Kidney tubule cell (primary cell): ENCODE measurements around the gene IFNL1.
"Not testable (repeated sequence)": the region's sequence is repeated elsewhere in the genome, so short reads cannot be mapped to it uniquely, and the experiment has no call there.

Experiments used
- DNase-seq: peaks from one replicate; pipeline ENCODE4 v3.0.0-alpha.2; 2018; ENCODE audit warnings: low spot score

The IFNL1 gene

GRCh38 chr19:39308531-39309304, 12.5 kb downstream of the IFNL1 start:
- no peak for DNase-seq

GRCh38 chr19:39309305-39309670, 13.1 kb downstream of the IFNL1 start:
- DNase-seq = not testable (repeated sequence)

- DNase-seq = no peak
Observed at GRCh38 chr19:39310558-39311311, 14.5 kb downstream of the IFNL1 start.

- DNase-seq = no peak
Observed at GRCh38 chr19:39314016-39314728, 18.0 kb downstream of the IFNL1 start.

- no peak for DNase-seq
Observed at GRCh38 chr19:39315933-39316332, 19.7 kb downstream of the IFNL1 start.

- no peak for DNase-seq
Observed at GRCh38 chr19:39316627-39317321, 20.6 kb downstream of the IFNL1 start.

- no peak for DNase-seq
Observed at GRCh38 chr19:39317476-39317875, 21.3 kb downstream of the IFNL1 start.

- DNase-seq = no peak
Observed at GRCh38 chr19:39318071-39318470, 21.9 kb downstream of the IFNL1 start.

- DNase-seq = no peak
Observed at GRCh38 chr19:39318690-39319089, 22.5 kb downstream of the IFNL1 start.

GRCh38 chr19:39319098-39319891, 23.1 kb downstream of the IFNL1 start:
- no peak for DNase-seq

- DNase-seq = no peak
Observed at GRCh38 chr19:39319892-39320248, 23.7 kb downstream of the IFNL1 start.

- no peak for DNase-seq
Observed at GRCh38 chr19:39321117-39321831, 25.1 kb downstream of the IFNL1 start.

GRCh38 chr19:39321832-39322176, 25.6 kb downstream of the IFNL1 start:
- DNase-seq = no peak

GRCh38 chr19:39324242-39324842, 28.1 kb downstream of the IFNL1 start:
- no peak for DNase-seq

- no peak for DNase-seq
Observed at GRCh38 chr19:39325778-39326665, 29.8 kb downstream of the IFNL1 start.

- no peak for DNase-seq
Observed at GRCh38 chr19:39327363-39328045, 31.3 kb downstream of the IFNL1 start.

GRCh38 chr19:39328046-39328705, 32.0 kb downstream of the IFNL1 start:
- peak; percentile 68 for DNase-seq

- no peak for DNase-seq
Observed at GRCh38 chr19:39329948-39330347, 33.7 kb downstream of the IFNL1 start.
